H4 (cell line): ENCODE measurements around the gene TRPM3. TPM values are rescaled to one million over a fixed set of nuclear protein-coding genes. Genes with fewer than 3 reads are reported as not detected.
A peak's percentile ranks its signal among the peaks of the same experiment; 100 is the strongest.

Experiments used
- DNase-seq: peaks from one replicate; pipeline ENCODE4 v3.0.0-alpha.2; 2015; ENCODE audit warnings: low spot score
- total RNA-seq: library from RNA; depleted of rRNA; stranded (reverse); fragments of >200 nt; shearing (Covaris generic); gene quantifications from 2 replicates; pipeline ENCODE4 v1.2.3, GENCODE V29; 2014

TRPM3 gene
- total RNA-seq, 1 experiment from 2014 or later = 0.14 TPM

DNA sequence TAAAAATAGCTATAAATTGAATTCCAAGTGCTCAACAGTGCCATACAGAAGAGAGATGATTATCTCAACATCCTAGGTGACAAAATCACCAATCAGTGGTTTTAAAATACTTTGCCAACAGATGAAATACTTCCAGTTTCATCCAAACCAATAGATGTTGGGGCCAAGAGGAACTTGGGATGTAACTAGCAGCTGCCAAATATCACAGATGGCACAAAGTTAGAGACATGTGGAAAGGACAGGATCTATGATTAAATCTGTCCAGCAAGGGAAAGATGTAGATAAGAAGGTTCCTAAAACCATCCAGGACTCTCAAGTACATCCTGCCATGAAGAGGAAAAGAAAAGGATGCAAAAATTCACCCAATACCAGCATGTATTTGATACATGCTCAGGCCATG lies 23.8 kb downstream of the TRPM3 start:
- no peak for DNase-seq

DNA sequence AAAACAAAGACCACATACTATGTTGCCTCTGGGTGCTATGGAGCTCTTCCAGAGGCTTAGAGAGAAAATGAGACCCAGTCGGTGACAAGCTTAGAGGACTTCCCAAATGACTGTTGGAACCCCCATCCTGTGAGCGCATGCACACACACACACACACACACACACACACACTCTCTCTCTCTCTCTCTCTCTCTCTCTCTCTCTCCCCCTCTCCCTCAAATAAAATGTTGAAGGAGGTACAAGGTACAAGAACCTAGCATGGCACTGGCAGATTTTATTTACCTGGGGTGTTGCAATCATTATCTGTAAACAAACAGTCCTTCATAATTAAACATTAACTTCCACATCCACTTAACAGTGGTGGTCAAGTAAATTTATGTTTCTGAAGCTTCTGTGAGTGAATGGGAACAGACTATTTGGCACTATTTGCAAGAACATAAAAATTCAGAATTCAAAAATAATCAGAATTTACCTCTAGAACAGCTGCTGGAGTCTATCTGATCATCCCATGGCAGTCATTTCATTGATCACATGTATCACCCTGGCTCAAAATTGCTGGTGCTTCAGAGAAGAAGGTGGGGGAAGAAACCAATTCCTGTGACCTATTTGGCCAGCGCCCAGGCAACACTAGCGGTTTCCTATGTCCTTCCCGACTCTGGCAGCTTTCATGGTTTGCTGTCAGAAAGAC lies 24.9 kb downstream of the TRPM3 start:
- DNase-seq = no peak

GRCh38 chr9:71094708-71095251 lies 26.6 kb downstream of the TRPM3 start:
- DNase-seq = no peak

DNA sequence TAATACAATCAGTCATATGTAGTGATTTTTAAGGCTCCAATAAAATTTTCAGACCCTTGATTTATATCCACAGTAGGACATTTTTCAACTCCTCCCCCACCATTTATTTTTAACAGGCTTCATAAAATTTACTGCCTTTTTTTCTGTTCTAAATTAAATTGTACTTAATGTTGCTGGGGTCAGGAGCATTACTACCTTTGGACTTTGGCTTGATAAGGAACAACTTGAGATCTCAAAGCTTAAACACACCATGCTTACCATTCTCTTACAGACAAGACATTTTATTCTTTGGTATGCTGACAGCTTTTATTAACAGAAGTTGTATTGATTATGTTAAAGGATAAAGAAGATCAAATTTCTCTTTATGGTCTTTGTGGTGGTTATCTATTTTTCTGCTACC lies 30.5 kb downstream of the TRPM3 start:
- DNase-seq = no peak

GRCh38 chr9:71079451-71079850 lies 42.0 kb downstream of the TRPM3 start:
- DNase-seq = peak; percentile 16

DNA sequence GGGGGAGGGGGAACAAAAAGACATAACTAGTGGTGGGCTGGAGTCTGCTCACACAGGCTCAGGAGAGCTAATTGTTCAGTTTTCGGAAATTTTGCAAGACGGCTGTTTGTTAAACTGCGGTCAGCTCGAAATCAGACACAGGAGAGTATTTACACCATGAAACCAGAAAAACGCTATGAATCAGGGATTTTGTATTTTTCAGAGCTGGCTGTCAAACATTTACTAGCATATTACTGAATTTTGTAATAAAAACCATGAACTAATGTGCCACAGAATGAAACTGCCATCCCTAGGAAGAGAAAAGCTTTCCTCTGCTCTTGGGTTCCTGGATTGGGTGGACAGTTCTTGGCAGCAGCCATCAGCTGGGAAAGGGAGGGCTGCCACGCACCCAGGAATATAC lies 45.3 kb downstream of the TRPM3 start:
- peak; percentile 45 for DNase-seq

GRCh38 chr9:71073494-71073893 lies 47.9 kb downstream of the TRPM3 start:
- DNase-seq = no peak

DNA sequence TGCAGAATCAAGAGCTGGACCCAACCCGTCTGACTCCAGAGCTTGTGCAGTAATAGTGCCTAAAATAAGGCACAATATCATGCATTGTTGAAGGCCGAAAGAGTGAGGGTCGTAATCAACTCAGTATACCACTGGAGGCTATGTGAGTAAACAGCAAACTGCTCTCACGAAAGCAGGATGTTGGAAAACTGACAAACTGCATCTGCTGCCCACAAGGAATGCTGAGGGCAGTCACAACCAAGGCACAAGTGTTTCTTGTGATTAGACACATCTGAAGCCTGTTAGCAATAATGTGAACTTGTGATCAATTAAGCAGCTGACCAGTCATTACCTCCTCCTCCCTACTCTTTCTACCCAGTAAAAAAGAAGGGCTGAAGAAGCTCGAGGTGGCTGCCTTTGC lies 48.8 kb downstream of the TRPM3 start:
- no peak for DNase-seq

DNA sequence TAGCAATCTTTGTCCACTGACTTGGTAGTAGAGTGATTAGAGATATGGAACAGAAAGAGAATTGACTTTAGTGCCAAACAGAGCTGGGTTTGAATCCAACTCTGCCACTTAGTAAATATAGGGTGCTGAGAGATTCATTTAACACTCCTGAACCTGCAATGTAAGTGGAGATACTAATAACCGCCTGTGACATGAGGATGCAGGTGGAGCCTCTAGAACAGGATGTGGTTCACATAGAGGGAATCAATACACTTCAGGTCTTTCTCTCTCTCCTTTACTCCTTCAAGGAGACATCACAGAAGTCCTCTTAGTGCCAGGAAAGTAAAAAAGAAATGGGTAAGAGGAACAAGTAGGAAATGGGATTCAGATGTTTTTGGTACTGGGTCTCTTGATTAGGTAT lies 49.8 kb downstream of the TRPM3 start:
- no peak for DNase-seq

- DNase-seq = no peak
Observed at GRCh38 chr9:71058660-71059059, 62.8 kb downstream of the TRPM3 start.

DNA sequence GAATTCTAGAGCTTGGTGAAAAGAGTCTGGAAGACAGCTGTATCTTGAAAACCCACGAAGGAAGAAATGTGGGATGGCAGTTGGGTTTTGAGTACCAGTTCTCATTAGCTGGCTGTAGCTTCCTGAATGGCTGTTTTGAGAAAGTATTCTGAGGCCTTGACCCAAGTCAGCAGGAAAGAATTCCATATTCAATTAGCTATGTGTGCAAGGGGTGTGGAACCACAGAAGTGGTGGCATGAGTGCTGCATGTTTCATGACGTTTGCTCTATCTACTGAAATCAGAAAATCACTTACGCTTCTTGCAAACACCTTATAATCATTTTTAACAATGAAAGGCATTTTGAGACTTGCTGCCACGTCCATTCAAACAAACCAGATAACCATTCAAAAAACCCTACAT lies 69.1 kb downstream of the TRPM3 start:
- DNase-seq = no peak

- DNase-seq = no peak
Observed at GRCh38 chr9:71048280-71048679, 73.1 kb downstream of the TRPM3 start.

DNA sequence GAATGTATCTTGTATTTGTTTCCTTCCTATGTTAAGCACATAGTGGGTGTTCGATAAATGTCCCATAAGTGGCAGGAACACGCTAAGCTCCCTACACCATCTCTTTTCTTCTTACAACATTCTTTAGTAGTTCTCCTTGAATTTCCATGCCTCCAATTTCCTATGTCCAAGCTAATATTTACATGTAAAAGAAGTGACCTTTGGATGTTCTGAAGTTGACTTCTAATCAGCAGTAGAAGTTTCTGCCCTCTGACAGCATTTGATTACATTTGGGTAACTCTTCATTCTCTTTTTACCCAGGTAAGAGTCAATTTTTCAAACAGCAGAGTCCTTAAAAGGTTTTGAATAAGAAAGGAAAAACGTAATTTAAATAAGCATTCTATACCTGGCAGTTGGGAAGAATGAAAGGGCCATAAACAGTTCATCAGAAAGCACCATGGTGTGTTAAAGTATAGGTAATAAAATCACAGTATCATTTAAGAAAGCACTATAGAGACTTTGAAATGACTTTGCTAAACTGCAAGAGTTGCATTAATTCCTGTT lies 78.9 kb downstream of the TRPM3 start:
- no peak for DNase-seq

GRCh38 chr9:71037521-71037920 lies 83.9 kb downstream of the TRPM3 start:
- no peak for DNase-seq

DNA sequence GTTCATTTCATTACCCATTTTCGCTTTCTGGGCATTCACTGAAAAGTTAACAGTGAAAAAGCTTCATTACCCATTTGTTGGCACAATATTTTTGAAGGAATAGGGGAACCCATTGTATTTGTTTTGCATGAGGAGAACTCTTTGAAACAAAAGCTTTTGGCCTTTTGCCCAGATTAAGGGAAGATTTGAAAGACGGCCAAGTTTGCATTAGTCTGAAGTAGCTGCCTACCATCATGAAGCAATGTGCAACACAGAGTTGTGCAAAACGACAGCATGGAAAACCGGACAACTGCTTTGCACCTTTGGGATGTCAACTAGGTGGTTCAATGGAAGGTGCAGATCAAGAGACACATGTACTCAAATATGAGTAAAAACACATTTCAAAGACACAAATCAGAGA lies 84.9 kb downstream of the TRPM3 start:
- DNase-seq = peak; percentile 8

- no peak for DNase-seq
Observed at GRCh38 chr9:71032779-71033178, 88.6 kb downstream of the TRPM3 start.

DNA sequence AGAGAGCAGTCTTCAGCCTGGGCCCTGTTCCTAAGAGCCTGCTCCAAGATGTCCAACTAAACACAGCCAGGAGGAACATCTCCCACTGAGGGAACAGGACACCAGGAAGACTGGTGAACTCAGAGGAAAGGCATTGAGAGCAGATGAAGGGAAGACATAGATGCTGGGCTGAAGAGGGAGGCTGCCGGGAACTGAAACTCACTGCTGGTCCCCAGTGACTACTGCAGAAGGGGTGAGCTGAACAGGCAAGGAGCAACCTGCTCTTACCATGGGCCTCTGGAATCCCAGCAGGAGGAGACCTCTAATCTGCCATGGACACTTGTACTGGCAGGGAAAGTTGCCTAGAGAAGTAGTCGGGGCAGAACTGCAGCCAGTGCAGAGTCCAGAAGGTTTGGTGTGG lies 95.7 kb downstream of the TRPM3 start:
- DNase-seq = no peak

DNA sequence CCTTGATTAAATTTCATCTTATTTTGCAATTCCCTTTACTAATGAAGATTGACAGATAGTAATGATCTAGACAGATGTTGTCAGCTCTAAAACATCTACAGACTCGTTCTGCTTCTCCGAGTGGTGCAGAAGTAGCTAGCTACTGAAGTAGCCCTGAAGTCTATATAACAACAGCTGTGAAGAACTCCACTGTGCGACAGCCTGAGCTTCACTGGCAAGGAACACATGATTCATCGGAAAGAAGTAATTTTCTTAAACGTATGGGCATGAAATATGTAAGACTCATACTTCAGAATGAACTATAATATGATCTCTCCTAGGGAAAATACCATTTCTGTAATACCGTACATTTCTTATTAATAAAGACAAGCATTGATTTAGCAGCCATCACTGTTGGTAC lies 96.2 kb downstream of the TRPM3 start:
- no peak for DNase-seq

- no peak for DNase-seq
Observed at GRCh38 chr9:71010258-71010657, 111.2 kb downstream of the TRPM3 start.

DNA sequence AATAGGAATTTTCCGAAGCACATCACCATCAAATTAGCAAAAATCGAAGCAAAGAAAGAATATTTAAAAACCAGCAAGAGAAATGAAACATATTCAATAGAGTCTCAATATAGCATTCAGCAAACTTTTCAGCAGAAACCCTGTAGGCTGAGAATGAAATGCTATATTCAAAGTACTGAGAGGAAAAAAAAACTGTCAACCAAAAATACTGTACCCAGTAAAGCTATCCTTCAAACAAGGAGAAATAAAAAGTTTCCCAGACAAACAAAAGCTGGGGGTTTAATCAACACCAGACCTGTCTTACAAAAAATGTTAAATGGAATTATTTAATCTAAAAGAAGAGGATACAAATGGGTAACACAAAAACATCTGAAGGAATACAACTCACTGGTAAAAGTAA lies 116.0 kb downstream of the TRPM3 start:
- no peak for DNase-seq

GRCh38 chr9:71004196-71004595 lies 117.2 kb downstream of the TRPM3 start:
- peak; percentile 80 for DNase-seq

GRCh38 chr9:71003346-71003745 lies 118.1 kb downstream of the TRPM3 start:
- no peak for DNase-seq

DNA sequence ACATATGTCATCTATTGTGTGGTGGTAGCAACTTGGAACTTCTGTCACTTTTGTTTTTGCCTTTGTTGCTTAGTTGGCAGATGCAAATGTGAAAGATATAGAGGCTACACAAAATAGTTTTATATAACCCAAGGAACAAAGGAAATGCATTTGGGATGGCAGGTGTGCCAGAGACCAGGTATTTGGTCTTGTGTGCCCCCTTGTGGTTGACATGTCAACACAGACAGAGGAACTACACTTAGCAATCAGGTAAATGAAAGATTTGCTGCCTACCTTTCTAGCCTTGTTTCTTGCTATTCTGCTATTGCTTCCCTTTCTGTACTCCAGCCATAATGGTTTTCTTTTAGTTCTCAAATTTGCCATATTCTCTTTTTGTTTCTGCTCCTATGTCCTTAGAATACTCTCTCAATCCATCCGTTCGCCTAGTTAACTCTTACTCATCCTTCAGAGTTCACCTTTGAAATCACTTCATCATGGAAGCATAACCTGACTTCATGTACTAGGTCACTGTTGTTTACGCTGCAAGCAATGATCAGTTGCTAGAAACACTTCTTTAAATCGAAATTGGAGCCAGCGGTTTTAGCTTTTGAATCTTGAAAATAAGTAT lies 119.5 kb downstream of the TRPM3 start:
- peak; percentile 17 for DNase-seq
